ENCODE data around the gene FBXL22.
A peak's percentile ranks its signal among the peaks of the same experiment; 100 is the strongest.

DNA sequence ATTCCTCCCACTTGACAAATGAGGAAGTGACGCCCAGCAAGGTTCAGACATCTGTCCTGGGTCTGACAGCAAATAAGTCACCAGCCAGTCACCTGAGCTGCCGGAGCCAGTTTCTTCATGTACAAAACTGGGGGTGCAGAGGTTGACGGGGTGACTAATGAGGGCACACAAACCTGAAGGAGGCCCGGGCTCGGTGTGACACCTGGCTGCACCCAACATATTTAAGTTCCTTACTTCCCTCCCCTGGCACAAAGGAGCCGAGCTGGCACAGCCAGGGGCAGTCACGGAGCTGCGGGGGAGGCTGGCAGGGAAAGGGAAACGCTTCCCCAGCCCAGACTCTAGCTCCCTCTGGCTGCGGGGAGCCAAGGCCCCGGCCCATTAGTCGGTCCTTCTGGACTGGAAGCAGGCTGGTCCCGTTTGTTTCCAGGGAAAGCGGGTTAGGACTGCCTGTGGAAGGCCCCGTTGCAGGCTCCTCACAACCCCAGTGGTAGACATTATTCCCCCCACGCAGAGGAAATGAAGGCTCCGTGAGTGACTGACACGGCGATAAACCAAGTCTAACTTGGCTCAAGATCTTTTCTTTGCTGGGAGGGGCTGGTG lies 2.3 kb downstream of the FBXL22 start:
- TF ChIP-seq POLR2A (IDR thresholded peaks at IDR 0.05; ENCODE audit: low read depth) = no peak
- TF ChIP-seq, protein P1, sequence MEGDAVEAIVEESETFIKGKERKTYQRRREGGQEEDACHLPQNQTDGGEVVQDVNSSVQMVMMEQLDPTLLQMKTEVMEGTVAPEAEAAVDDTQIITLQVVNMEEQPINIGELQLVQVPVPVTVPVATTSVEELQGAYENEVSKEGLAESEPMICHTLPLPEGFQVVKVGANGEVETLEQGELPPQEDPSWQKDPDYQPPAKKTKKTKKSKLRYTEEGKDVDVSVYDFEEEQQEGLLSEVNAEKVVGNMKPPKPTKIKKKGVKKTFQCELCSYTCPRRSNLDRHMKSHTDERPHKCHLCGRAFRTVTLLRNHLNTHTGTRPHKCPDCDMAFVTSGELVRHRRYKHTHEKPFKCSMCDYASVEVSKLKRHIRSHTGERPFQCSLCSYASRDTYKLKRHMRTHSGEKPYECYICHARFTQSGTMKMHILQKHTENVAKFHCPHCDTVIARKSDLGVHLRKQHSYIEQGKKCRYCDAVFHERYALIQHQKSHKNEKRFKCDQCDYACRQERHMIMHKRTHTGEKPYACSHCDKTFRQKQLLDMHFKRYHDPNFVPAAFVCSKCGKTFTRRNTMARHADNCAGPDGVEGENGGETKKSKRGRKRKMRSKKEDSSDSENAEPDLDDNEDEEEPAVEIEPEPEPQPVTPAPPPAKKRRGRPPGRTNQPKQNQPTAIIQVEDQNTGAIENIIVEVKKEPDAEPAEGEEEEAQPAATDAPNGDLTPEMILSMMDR (IDR thresholded peaks at IDR 0.05) = peak; percentile 80 to 83 (median 81)
- TF ChIP-seq POLR2AphosphoS5 (IDR thresholded peaks at IDR 0.05) = peak; percentile 44 to 46

All from esophagus muscularis mucosa (tissue), 3 donors.